ENCODE measurements around the gene EPHA7.

DNA sequence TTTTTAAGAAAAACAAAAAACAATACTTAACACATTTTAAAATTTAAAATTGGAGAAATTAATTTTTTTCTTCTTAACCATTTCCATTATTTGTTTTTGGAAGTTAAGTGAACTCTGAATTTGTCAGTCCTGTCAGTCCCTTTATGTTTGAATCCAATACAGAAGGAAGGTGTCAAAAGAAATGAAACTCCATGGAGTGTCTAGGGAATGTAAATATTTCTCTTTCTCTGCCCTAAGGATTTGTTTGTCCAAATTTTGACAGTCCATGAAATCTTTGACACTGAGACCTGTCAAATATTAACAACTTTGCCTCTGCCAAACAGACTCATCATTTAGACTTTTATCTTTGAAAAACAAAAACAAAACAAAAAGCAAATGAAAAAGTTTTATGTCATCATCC, 166.4 kb downstream of the EPHA7 start:
- TF ChIP-seq, protein P1, sequence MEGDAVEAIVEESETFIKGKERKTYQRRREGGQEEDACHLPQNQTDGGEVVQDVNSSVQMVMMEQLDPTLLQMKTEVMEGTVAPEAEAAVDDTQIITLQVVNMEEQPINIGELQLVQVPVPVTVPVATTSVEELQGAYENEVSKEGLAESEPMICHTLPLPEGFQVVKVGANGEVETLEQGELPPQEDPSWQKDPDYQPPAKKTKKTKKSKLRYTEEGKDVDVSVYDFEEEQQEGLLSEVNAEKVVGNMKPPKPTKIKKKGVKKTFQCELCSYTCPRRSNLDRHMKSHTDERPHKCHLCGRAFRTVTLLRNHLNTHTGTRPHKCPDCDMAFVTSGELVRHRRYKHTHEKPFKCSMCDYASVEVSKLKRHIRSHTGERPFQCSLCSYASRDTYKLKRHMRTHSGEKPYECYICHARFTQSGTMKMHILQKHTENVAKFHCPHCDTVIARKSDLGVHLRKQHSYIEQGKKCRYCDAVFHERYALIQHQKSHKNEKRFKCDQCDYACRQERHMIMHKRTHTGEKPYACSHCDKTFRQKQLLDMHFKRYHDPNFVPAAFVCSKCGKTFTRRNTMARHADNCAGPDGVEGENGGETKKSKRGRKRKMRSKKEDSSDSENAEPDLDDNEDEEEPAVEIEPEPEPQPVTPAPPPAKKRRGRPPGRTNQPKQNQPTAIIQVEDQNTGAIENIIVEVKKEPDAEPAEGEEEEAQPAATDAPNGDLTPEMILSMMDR (conservative IDR thresholded peaks at IDR 0.05; ENCODE audit: low read length) = no peak
- no peak for TF ChIP-seq EZH2phosphoT487 (IDR thresholded peaks at IDR 0.05; ENCODE audit: borderline replicate concordance, low read depth, low read length)

Measured in OCI-LY7 (cell line).